NCI-H2227 (cell line): ENCODE results near the gene CAMK2A.

Experiments
- DNase-seq: peaks from one replicate; lab custom pipeline; 2025; ENCODE audit not compliant: unreplicated experiment; lab: John Stamatoyannopoulos, UW

CAMK2A gene

GRCh38 chr5:150190503-150190979 lies 99.0 kb downstream of the CAMK2A start:
- no peak for DNase-seq

DNA sequence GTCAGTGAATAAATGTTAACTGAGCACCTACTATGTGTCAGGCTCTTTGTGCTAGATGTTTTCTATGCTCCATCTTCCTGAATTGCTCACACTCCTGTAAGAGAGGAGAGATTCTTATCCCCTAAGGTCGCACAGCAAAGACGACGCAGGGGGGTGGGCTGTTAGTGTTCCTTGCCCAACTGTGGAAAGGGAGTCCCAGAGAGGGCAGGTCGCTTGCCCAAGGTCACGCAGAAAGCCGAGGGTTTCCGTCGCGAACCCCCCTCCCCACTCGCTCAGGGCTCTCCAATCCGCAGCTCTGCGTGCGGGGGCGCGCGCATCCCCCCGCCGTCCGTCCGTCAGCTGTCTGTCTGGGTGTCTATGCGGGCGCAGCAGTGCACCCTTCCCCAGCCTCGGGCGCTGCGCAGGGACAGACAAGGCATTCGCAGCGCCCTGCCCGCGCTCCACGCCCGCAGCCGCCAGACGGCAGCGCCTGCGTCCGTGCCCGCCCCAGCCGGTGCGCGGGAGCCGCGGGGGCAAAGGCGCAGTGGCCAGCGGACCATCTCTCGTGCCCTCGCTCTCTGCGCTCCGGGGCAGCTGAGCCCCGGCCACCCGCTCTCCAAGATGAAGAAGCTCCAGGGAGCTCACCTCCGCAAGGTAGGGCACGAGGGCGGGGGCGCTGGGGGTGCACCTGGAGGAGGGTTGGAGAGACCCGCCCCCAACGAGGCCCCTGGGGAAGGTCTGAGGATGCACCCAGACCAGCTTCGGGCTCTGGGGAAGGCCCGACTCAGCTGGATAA lies 99.7 kb downstream of the CAMK2A start, which contains the start of gene SLC6A7:
TSS of gene SLC6A7 (plus strand) at position 335 of the 775 bp plus-strand sequence. CDS start at position 601, 266 bp downstream.
- peak; percentile 2 for DNase-seq

- DNase-seq = no peak
These were observed 100.2 kb downstream of the CAMK2A start for GRCh38 chr5:150189326-150189725.

DNA sequence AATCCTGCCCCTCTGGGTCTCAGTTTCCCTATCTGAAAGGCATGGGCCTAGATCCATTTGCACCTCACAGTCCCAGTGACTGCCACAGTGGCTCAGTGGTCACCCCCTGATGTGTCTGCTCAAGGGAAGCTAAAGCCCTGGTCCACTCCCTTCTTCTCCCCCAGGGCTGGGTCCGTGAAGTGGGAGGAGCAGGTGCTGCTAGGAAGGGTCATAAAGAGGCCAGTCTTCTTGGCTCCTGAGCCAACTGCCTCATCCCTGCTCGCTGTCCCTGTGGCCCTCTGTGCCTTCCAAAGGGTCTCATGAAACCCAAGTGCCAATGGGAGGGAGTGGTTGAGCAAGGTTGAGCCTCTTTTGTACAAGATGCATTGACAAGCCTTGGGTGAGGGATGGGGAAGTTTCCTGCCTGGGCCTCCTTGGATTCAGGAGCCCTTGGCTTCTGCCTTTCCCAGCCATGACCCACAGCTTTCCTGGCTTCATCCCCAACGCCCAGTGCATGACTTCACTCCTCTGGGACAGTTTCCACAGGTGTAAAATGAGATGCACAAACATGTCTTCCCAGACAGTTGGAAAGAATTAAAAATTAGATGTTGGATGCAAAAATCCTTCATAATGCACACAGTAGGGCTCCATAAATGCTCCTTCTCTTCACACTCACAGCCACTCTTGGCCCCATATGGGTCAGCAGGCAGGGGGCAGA lies 101.3 kb downstream of the CAMK2A start:
- no peak for DNase-seq

- no peak for DNase-seq
These were observed 102.7 kb downstream of the CAMK2A start for GRCh38 chr5:150186897-150187296.

- no peak for DNase-seq
These were observed 103.4 kb downstream of the CAMK2A start for GRCh38 chr5:150186137-150186536.

GRCh38 chr5:150184990-150185912 lies 104.3 kb downstream of the CAMK2A start:
- no peak for DNase-seq

DNA sequence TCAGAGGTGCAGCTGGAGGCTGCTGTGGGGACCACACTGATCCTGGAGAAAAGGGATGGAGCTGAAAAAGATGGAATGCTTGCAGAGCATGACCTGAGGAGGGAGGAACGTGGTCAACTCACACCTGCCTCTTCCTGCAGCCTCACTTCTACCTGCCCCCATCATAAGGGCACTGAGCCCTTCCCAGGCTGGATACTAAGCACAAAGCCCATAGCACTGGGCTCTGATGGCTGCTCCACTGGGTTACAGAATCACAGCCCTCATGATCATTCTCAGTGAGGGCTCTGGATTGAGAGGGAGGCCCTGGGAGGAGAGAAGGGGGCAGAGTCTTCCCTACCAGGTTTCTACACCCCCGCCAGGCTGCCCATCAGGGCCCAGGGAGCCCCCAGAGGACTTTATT lies 105.6 kb downstream of the CAMK2A start:
- no peak for DNase-seq

- DNase-seq = no peak
These were observed 106.1 kb downstream of the CAMK2A start for GRCh38 chr5:150183436-150183835.

GRCh38 chr5:150182774-150183173 lies 106.8 kb downstream of the CAMK2A start:
- DNase-seq = no peak

DNA sequence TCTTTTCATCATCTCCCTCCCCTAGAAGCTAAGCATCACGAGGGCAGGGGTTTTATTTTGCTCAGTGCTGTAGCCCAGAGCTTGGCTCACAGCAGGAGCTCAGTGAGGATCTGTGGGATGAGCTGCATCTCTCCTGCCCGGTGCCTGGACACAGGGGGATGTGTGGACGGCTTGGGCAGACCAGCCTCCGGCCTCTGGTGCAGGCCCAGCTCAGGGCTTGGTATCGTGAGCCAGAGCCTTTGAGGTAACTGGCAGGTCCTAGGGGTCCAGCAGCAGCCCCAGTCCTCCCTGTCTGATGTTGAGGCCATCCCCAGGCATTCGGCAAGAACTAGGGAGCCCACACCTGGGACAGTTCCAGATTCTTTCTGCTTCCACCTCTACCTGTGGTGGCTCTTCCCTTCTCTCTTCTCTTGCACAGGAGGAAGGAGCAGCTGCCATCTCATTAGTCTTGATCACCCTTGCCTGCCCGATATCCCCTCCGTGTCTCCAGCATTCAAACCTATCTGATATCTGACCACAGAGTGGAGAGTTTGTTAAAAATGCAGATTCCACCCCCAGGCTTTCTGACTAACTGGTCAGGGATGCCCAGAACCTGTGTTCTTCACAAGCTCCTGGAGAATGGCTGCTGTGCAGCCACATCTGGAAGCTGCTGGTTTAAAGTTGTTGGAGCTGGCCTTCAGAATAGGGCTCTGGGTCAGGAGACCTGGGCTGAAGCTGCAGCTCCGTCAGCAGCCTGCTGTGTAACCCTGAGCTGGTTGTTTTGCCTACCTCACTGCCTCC lies 107.6 kb downstream of the CAMK2A start:
- DNase-seq = no peak

- DNase-seq = no peak
These were observed 108.5 kb downstream of the CAMK2A start for GRCh38 chr5:150181027-150181426.

GRCh38 chr5:150180241-150181026 lies 109.1 kb downstream of the CAMK2A start:
- no peak for DNase-seq

DNA sequence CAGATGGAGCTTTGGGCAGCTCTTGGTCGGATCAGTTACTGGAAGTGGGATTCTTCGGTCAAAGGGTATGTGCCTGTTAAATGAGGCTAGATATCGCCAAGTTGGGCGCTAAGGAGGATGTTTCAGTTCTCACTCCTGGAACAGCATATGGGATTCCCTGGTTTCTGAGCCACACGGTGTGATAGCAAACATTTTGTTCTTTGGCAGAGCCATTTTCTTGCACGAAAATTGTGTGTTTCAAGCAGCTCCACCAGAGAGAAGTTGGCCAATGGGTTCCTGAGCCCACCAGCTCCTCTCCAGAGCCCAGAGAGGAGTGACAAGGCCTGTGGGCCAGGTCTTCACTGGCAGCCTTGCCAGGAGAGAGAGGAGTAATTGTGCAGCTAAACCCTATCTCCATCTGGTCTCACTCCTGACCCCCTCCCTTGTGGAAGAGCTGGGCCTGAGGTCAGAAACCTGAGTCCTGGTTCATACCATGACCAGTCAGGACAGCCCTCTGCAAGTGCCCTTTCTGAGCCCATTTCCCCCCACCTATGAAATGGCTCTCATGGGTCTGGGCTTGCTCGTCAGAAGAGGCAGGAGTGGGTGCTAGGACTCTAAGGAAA lies 110.5 kb downstream of the CAMK2A start:
- DNase-seq = no peak

- DNase-seq = no peak
These were observed 111.3 kb downstream of the CAMK2A start for GRCh38 chr5:150178262-150178661.

- DNase-seq = no peak
These were observed 111.9 kb downstream of the CAMK2A start for GRCh38 chr5:150177721-150178120.

GRCh38 chr5:150176745-150177477 lies 112.7 kb downstream of the CAMK2A start:
- no peak for DNase-seq

- no peak for DNase-seq
These were observed 114.0 kb downstream of the CAMK2A start for GRCh38 chr5:150175536-150175935.

- DNase-seq = no peak
These were observed 114.5 kb downstream of the CAMK2A start for GRCh38 chr5:150175076-150175475.
